Type B pancreatic cell (in vitro differentiated cells): ENCODE results near the gene PCTP. TPM values are rescaled to one million over a fixed set of nuclear protein-coding genes. Genes with fewer than 3 reads are reported as not detected.

Source experiments
- DNase-seq: peaks from one replicate; pipeline ENCODE4 v3.0.0; 2021; ENCODE audit warnings: mixed read lengths; ENCODE audit not compliant: unreplicated experiment; ENCODE audit errors: extremely low spot score
- H3K27ac Mint-ChIP-seq: 2 replicates; pipeline ENCODE4 v1.8.0; 2021; ENCODE audit warnings: mild to moderate bottlenecking, mixed read lengths
- H3K27me3 Mint-ChIP-seq: 2 replicates; pipeline ENCODE4 v1.8.0; 2021; ENCODE audit warnings: mixed read lengths
- H3K36me3 Mint-ChIP-seq: 2 replicates; pipeline ENCODE4 v1.8.0; 2021; ENCODE audit warnings: mixed read lengths
- H3K4me1 Mint-ChIP-seq: one replicate; pipeline ENCODE4 v1.8.0; 2021; ENCODE audit warnings: mixed read lengths; ENCODE audit not compliant: unreplicated experiment
- H3K4me3 Mint-ChIP-seq: 2 replicates; pipeline ENCODE4 v1.8.0; 2021; ENCODE audit warnings: mild to moderate bottlenecking, mixed read lengths
- H3K9me3 Mint-ChIP-seq: 2 replicates; pipeline ENCODE4 v1.8.0; 2021; ENCODE audit warnings: mixed read lengths
- long read RNA-seq: library from polyadenylated mRNA; unstranded; transcript quantifications from one replicate; pipeline ENCODE4 v2.0.0, GENCODE V29; 2020
- total RNA-seq: library from RNA; stranded (reverse); gene quantifications from 2 replicates; pipeline ENCODE4 v1.2.1, GENCODE V29; 2021; ENCODE audit warnings: low replicate concordance
- TF ChIP-seq, protein P1 (sequence below): fragments of 200-600 bp; sonication (generic); conservative IDR thresholded peaks from 2 replicates; pipeline ENCODE4 v1.5.0; 2021; ENCODE audit warnings: antibody characterized with exemption, mild to moderate bottlenecking

PCTP gene
- total RNA-seq: 20.6 and 22.1 TPM in 2 replicates
- long read RNA-seq, transcript PCTP-201 (6 exons, 2,044 nt): major isoform, 58 of 69 reads
- long read RNA-seq, partial matches to known transcripts: 0 of 69 reads
- long read RNA-seq, other reads (novel, unspliced or antisense): 5 of 69 reads

GRCh38 chr17:55750750-55751657, at the start of gene PCTP:
TSS of gene PCTP (plus strand) at chr17:55751051. CDS start at chr17:55751104, 53 bp downstream.
- peak within 1 kb of the TSS; percentile 84 for H3K27ac Mint-ChIP-seq
- no peaks in the 10 kb centered on the region for H3K9me3 Mint-ChIP-seq
- peaks cover 17% of the 10 kb centered on the region for H3K4me1 Mint-ChIP-seq
- TF ChIP-seq, protein P1, sequence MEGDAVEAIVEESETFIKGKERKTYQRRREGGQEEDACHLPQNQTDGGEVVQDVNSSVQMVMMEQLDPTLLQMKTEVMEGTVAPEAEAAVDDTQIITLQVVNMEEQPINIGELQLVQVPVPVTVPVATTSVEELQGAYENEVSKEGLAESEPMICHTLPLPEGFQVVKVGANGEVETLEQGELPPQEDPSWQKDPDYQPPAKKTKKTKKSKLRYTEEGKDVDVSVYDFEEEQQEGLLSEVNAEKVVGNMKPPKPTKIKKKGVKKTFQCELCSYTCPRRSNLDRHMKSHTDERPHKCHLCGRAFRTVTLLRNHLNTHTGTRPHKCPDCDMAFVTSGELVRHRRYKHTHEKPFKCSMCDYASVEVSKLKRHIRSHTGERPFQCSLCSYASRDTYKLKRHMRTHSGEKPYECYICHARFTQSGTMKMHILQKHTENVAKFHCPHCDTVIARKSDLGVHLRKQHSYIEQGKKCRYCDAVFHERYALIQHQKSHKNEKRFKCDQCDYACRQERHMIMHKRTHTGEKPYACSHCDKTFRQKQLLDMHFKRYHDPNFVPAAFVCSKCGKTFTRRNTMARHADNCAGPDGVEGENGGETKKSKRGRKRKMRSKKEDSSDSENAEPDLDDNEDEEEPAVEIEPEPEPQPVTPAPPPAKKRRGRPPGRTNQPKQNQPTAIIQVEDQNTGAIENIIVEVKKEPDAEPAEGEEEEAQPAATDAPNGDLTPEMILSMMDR: peak; percentile 68
- DNase-seq: peak; percentile 90
- H3K4me3 Mint-ChIP-seq: peak within 1 kb of the TSS; percentile 93
- peaks cover 15% of the 10 kb centered on the region for H3K36me3 Mint-ChIP-seq
- H3K27me3 Mint-ChIP-seq: no peaks in the 10 kb centered on the region

- Mint-ChIP-seq H3K4me3 (no peak overlapping the region), H3K36me3 (no peaks in the 10 kb centered on the region), H3K9me3 (peaks cover 10% of the 10 kb centered on the region), H3K27me3 (no peaks in the 10 kb centered on the region), H3K4me1 (peaks cover 16% of the 10 kb centered on the region), H3K27ac (no peak overlapping the region)
- TF ChIP-seq, protein P1: no peak
- DNase-seq: no peak
These were observed 48.7 kb upstream of the PCTP start for GRCh38 chr17:55702150-55702549.

DNA sequence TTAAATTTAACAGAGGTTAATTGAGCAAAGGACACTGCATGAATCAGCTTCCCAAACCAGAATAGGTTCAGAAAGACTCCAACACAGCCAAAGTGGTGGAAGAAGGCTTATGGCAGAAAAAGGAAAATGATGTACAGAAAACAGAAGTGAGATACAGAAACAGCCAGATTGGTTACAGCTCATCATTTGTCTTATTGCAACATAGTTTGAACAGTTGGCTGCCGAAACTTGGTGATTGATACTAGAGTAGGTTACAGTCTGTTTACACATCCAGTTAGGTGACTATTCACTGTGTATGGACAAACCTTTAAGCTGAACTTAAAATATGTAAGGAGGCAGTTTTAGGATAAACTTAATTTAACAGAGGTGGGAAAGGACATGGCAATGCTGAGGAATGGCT, 46.5 kb upstream of the PCTP start:
- H3K4me3 Mint-ChIP-seq: peak overlapping the region; percentile 69
- TF ChIP-seq, protein P1: no peak
- no peaks in the 10 kb centered on the region for H3K27me3 Mint-ChIP-seq
- DNase-seq: no peak
- peak overlapping the region; percentile 84 for H3K27ac Mint-ChIP-seq
- H3K36me3 Mint-ChIP-seq: no peaks in the 10 kb centered on the region
- peaks cover 27% of the 10 kb centered on the region for H3K4me1 Mint-ChIP-seq
- peaks cover 10% of the 10 kb centered on the region for H3K9me3 Mint-ChIP-seq

DNA sequence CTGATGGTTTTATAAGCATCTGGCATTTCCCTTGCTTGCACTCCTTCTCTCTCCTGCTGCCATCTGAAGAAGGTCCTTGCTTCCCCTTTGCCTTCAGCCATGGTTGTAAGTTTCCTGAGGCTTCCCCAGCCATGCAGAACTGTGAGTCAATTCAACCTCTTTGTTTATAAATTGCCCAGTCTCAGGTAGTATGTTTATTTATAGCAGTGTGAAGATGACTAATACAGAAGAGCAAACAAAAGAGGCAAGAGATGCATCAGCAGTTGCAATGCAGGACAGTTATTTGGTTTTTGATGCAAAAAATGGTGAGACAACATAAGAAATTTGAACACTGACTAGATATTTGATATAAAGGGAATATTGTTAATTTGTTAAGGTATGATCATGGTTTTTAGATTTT, 45.0 kb upstream of the PCTP start:
- Mint-ChIP-seq H3K4me3 (no peak overlapping the region), H3K36me3 (no peaks in the 10 kb centered on the region), H3K4me1 (peaks cover 28% of the 10 kb centered on the region), H3K27ac (no peak overlapping the region), H3K27me3 (no peaks in the 10 kb centered on the region), H3K9me3 (peaks cover 9% of the 10 kb centered on the region)
- TF ChIP-seq, protein P1: no peak
- DNase-seq: no peak

DNA sequence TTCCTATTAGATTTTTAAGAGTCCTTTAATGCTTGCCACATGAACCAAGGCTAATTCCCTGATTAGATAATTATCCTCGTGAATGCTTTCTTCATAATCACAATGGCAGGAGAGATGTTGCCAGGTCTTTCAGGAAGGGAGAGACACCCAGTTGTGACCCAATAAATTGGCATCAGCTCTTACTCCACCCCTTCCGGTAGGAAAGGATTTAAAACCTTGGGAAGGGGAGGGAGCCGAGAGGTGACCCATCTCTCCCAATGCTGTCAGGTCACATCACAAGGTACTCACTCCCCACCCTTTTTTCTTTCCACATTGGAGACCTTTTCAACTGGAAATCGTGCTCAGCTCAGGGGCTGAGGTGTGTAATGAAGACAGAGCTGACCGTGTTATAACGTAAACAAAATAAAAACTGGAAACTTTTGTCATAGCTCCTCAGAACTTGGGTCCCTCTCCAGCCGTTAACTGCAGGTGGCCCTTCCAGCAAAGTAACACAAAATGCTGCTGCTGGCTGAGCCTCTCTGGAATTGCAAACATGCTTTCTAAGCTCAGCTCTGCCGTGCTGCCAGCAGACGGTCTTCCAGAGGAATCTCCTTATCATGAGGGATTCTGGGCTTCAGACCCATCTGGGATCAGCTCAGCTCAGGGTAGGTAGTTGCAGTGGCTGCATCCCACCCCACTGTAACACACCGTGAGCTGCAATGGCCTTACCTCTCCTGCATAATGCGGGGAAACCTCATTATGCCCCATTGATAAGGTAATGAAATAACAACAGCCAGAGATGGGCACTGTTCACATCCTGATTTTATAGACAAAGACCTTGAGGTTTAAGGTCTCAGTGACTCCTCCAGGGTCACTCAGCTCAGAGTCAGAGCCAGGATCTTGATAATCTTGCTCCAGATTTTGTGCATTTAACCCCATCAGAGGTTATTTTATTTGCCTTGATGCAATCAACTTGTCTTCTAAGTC, 43.8 kb upstream of the PCTP start:
- Mint-ChIP-seq H3K4me1 (peaks cover 33% of the 10 kb centered on the region), H3K4me3 (peak overlapping the region; percentile 15), H3K36me3 (no peaks in the 10 kb centered on the region), H3K9me3 (peaks cover 4% of the 10 kb centered on the region), H3K27me3 (no peaks in the 10 kb centered on the region), H3K27ac (peak overlapping the region; percentile 2)
- no peak for DNase-seq
- TF ChIP-seq, protein P1: no peak
